ENCODE measurements around the gene CD164. TPM values are rescaled to one million over a fixed set of nuclear protein-coding genes. Genes with fewer than 3 reads are reported as not detected.

CD164 gene
- total RNA-seq, 1 donor from 2014 or later = 206 TPM

DNA sequence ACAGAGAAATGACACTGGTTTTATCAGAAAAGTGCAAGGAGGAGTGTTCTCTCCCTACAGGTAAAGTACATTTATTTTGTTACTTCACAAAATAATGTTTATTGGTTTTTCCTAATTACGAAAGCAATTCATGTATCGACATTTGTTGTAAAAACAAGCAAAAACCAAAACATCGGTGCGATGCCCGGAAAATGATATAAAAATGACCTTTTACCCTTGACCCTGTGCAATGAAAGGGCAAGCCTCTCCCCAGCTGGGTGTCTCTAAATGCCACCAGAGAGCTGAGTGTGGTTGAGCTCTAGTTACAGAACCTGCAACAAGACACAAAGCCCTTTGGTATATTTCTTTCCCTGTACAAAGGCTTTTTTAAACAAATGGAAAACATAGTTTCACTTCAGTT lies 65.4 kb downstream of the CD164 start:
- Mint-ChIP-seq H3K4me3 (ENCODE audit: low read depth) (no peak overlapping the region), H3K27ac (no peak overlapping the region), H3K36me3 (ENCODE audit: low read depth) (no peaks in the 10 kb centered on the region), H3K27me3 (ENCODE audit: low read depth) (no peaks in the 10 kb centered on the region), H3K9me3 (no peaks in the 10 kb centered on the region), H3K4me1 (ENCODE audit: low read depth) (no peaks in the 10 kb centered on the region)
- DNase-seq (ENCODE audit: low spot score) = no peak
- intact Hi-C loops (cut with micrococcal nuclease) = no loop called here

Other genes starting within 250 kb of the CD164 start
- gene PPIL6, start 58.2 kb upstream of the CD164 start, total RNA-seq = 0.32 TPM in 1 of 2 replicates, not detected in the other
- 14.7 and 17.5 TPM in 2 replicates for gene SMPD2, start 58.3 kb upstream of the CD164 start, total RNA-seq
- gene MICAL1, start 73.3 kb upstream of the CD164 start, total RNA-seq = 47.8 and 51.8 TPM in 2 replicates
- gene ZBTB24, start 100.8 kb upstream of the CD164 start, total RNA-seq = 17.7 and 18.8 TPM in 2 replicates

Data from activated T-helper 2 cell treated with anti-CD3 and anti-CD28 coated beads, Interferon-gamma antibody, Interleukin-2, Interleukin-4, amounts not matched to agents 10 μg/mL and 5 μg/mL and 100 μg/mL, durations not matched to agents 14 hours and 24 hours and 36 hours (primary cell).